Heart left ventricle (tissue), 16 donors: ENCODE measurements around the gene C1QA. TPM values are rescaled to one million over a fixed set of nuclear protein-coding genes. Genes with fewer than 3 reads are reported as not detected.
A peak's percentile ranks its signal among the peaks of the same experiment; 100 is the strongest.

ENCODE experiments used
- ATAC-seq, 4 donors: fragments of 200-7000 bp; cut with Tn5 transposase; one replicate each; pipeline ENCODE4 v1.9.1; 2020 to 2022; ENCODE audit warnings: moderate library complexity in 4 of 4, mild to moderate bottlenecking in 3 of 4, moderate number of reproducible peaks in 1 of 4
- DNase-seq, 5 donors: peaks; one replicate each; pipeline ENCODE4 v3.0.0-alpha.2; 2020
- H3K27ac ChIP-seq, 12 donors: fragments of 200-600 bp; sonication (generic) in 4 of 12; one replicate each; pipeline versions ENCODE4 v1.5.0 to v1.8.0; 2016 to 2022; ENCODE audit warnings: mild to moderate bottlenecking in 2 of 12
- H3K27me3 ChIP-seq, 9 donors: fragments of 200-600 bp; sonication (generic) in 2 of 9; one replicate each; pipeline versions ENCODE4 v1.5.1 to v1.8.0; 2016 to 2022; ENCODE audit warnings: mild to moderate bottlenecking in 3 of 9
- H3K36me3 ChIP-seq, 9 donors: fragments of 200-600 bp; sonication (generic) in 2 of 9; one replicate each; pipeline versions ENCODE4 v1.5.0 to v1.8.0; 2018 to 2022; ENCODE audit warnings: mild to moderate bottlenecking in 2 of 9
- H3K4me1 ChIP-seq, 12 donors: fragments of 200-600 bp; sonication (generic) in 4 of 12; one replicate each; pipeline versions ENCODE4 v1.5.0 to v1.8.0; 2016 to 2022; ENCODE audit warnings: mild to moderate bottlenecking in 3 of 12
- H3K4me3 ChIP-seq, 12 donors: fragments of 200-600 bp; sonication (generic) in 4 of 12; one replicate each; pipeline versions ENCODE4 v1.5.0 to v1.8.0; 2017 to 2022; ENCODE audit warnings: mild to moderate bottlenecking in 9 of 12, moderate library complexity in 4 of 12
- H3K9me3 ChIP-seq, 12 donors: fragments of 200-600 bp; sonication (generic) in 4 of 12; one replicate each; pipeline versions ENCODE4 v1.5.0 to v1.8.0; 2016 to 2022; ENCODE audit warnings: mild to moderate bottlenecking in 1 of 12
- CTCF ChIP-seq, 12 donors: fragments of 200-600 bp; sonication (generic) in 4 of 12; IDR thresholded peaks; one replicate each; pipeline versions ENCODE4 v1.5.0 to v1.8.0; 2018 to 2022; ENCODE audit warnings: antibody characterized with exemption in 12 of 12, mild to moderate bottlenecking in 5 of 12
- POLR2A ChIP-seq, 2 donors: fragments of 450-650 bp; IDR thresholded peaks; one replicate each; pipeline ENCODE4 v1.6.1; 2017; ENCODE audit warnings: antibody characterized with exemption in 2 of 2, mild to moderate bottlenecking in 2 of 2, moderate library complexity in 2 of 2
- WGBS, 4 donors: extraction: QIAGEN DNeasy Blood & Tissue Kit in 2 of 4; methylation state at CpG; one replicate each; pipeline versions ENCODE4 v1.1.5 to v1.1.7; 2013 to 2018; 5-methylcytosine and 5-hydroxymethylcytosine counted together
- intact Hi-C, 10 donors: fragments of 100-400 bp; cut with DNase I; formaldehyde crosslinking; loops; one replicate each; pipeline versions ENCODE4 v1.11.1 to v1.14.2; 2022
- polyA plus RNA-seq, 2 donors: library from polyadenylated mRNA; stranded (reverse); fragments of 200-250 nt; gene quantifications; one replicate each; pipeline ENCODE4 v1.2.3, GENCODE V29; 2013
- total RNA-seq, 9 donors: library from RNA; depleted of rRNA in 2 of 9; stranded (reverse); fragments of >200 nt in 2 of 9; fragmentation: NEBNext Ultra II Directional in 3 of 9; extraction: Animal tissue kit (Norgen Biotek cat#: 25700) in 3 of 9; gene quantifications; one replicate each; pipeline versions ENCODE4 v1.1.0 to v1.2.4, GENCODE V29; 2016 to 2023
- donor health status: ischemic (EF 13 %, LVEDD 7.1; RV severe dilation, severe dysfunction).
- donor health status: healthy with polysubstance abuse.
- donor health status: DM: no; HTN: yes; CAD: no.
- donor health status: DM: no; HTN: no; CAD: no.
- donor health status: ischemic (EF 25% LVEDD 6.9; RV normal size, moderate dysfunction).
- donor health status: ischemic (EF 25% LVEDD 5.7; RV mildly dilated, moderate dysfunction).
- donor health status: healthy.
- donor health status: DM: yes; HTN: yes; CAD: no.
- donor health status: ischemic (EF 35%, LVEDD 5.7; RV mildly dilated, moderate dysfunction).
- donor health status: nonischemic (EF 11% LVEDD 7.7; RV severe dilation, severe dysfunction).
- donor health status: DM: yes; HTN: yes; CAD: no.
- donor health status: PGD.
- donor health status: ischemic (EF 29% LVEDD 5.4; RV normal size, mild dysfunction).
- donor health status: nonischemic (EF 23%, LVEDD 6.1; RV moderate dilation, normal function).

Gene C1QA
- total and polyA plus RNA-seq, 11 donors, result 24.8 to 675 (median 46.6) TPM

GRCh38 chr1:22658385-22659163 is 22.1 kb downstream of the C1QA start:
- DNase-seq, result peak in 1 of 5 donors; percentile 7
- H3K4me3 ChIP-seq, result peak overlapping the region in 1 of 12 donors; percentile 63
- no peak overlapping the region for H3K27ac ChIP-seq
- intact Hi-C loops, result no loop called here
- H3K27me3 ChIP-seq, result peaks cover 0 to 39% (median 3%) of the 10 kb centered on the region in 9 donors
- no peaks in the 10 kb centered on the region for H3K9me3 ChIP-seq
- ATAC-seq, result no peak
- TF ChIP-seq CTCF (IDR thresholded peaks at IDR 0.05), result no peak
- TF ChIP-seq POLR2A (IDR thresholded peaks at IDR 0.05), result no peak
- peaks cover 0 to 19% (median 0%) of the 10 kb centered on the region in 9 donors for H3K36me3 ChIP-seq
- no peaks in the 10 kb centered on the region for H3K4me1 ChIP-seq
- 63 to 78% (median 69%) methylated on average over 3 of the region's 3 CpGs for WGBS, 4 donors

- peaks cover 0 to 25% (median 0%) of the 10 kb centered on the region in 9 donors for H3K27me3 ChIP-seq
- no peak overlapping the region for H3K27ac ChIP-seq
- peak in 1 of 5 donors; percentile 51 for DNase-seq
- TF ChIP-seq POLR2A (IDR thresholded peaks at IDR 0.05) (no peak), CTCF (IDR thresholded peaks at IDR 0.05) (no peak)
- no peaks in the 10 kb centered on the region for H3K4me1 ChIP-seq
- 88 to 93% (median 89%) methylated on average over 19 of the region's 19 CpGs for WGBS, 4 donors
- H3K36me3 ChIP-seq, result peaks cover 0 to 19% (median 0%) of the 10 kb centered on the region in 9 donors
- H3K9me3 ChIP-seq, result no peaks in the 10 kb centered on the region
- H3K4me3 ChIP-seq, result no peak overlapping the region
- ATAC-seq, result no peak
- intact Hi-C loops, result no loop called here
Observed at GRCh38 chr1:22660716-22661241, 24.4 kb downstream of the C1QA start.

- H3K4me3 ChIP-seq, result no peak overlapping the region
- peaks cover 0 to 16% (median 0%) of the 10 kb centered on the region in 9 donors for H3K27me3 ChIP-seq
- H3K4me1 ChIP-seq, result no peaks in the 10 kb centered on the region
- DNase-seq (no peak), ATAC-seq (no peak)
- TF ChIP-seq POLR2A (IDR thresholded peaks at IDR 0.05) (no peak), CTCF (IDR thresholded peaks at IDR 0.05) (no peak)
- peaks cover 0 to 14% (median 0%) of the 10 kb centered on the region in 9 donors for H3K36me3 ChIP-seq
- H3K27ac ChIP-seq, result no peak overlapping the region
- WGBS, 4 donors, result 85 to 90% (median 88%) methylated on average over 2 of the region's 2 CpGs
- intact Hi-C loops, result no loop called here
- H3K9me3 ChIP-seq, result no peaks in the 10 kb centered on the region
Observed at GRCh38 chr1:22661880-22662279, 25.5 kb downstream of the C1QA start.

GRCh38 chr1:22662318-22662717 is 25.9 kb downstream of the C1QA start:
- no peaks in the 10 kb centered on the region for H3K9me3 ChIP-seq
- intact Hi-C loops, result no loop called here
- TF ChIP-seq CTCF (IDR thresholded peaks at IDR 0.05), result no peak
- TF ChIP-seq POLR2A (IDR thresholded peaks at IDR 0.05), result no peak
- H3K4me1 ChIP-seq, result no peaks in the 10 kb centered on the region
- DNase-seq, result peak in 1 of 5 donors; percentile 58
- peak; percentile 24 to 57 (median 42) for ATAC-seq
- WGBS, 4 donors, result 61 to 68% (median 64%) methylated on average over 4 to 5 of the region's 5 CpGs
- no peak overlapping the region for H3K4me3 ChIP-seq
- peaks cover 0 to 12% (median 0%) of the 10 kb centered on the region in 9 donors for H3K27me3 ChIP-seq
- H3K27ac ChIP-seq, result no peak overlapping the region
- H3K36me3 ChIP-seq, result peaks cover 0 to 14% (median 0%) of the 10 kb centered on the region in 9 donors
